Stomach (tissue), 9 donors: Measurements from ENCODE around the gene KRT13. TPM values are rescaled to one million over a fixed set of nuclear protein-coding genes. Genes with fewer than 3 reads are reported as not detected.

Experiments
- DNase-seq, 2 donors: peaks; one replicate each; pipeline versions ENCODE4 v3.0.0 to v3.0.0-alpha.2; 2013 to 2019
- H3K27ac ChIP-seq, 5 donors: fragments of 200-600 bp in 4 of 5; sonication (generic) in 4 of 5; one replicate each; pipeline ENCODE4 v1.5.1; 2013 to 2019; ENCODE audit warnings: mild to moderate bottlenecking in 1 of 5, moderate library complexity in 1 of 5
- H3K27me3 ChIP-seq, 3 donors: fragments of 200-600 bp; sonication (generic); one replicate each; pipeline ENCODE4 v1.5.1; 2017 to 2019; ENCODE audit warnings: mixed run types in 1 of 3
- H3K36me3 ChIP-seq, 4 donors: fragments of 200-600 bp; sonication (generic); 1 replicate in 3 of 4; 2 replicates in 1 of 4; pipeline ENCODE4 v1.5.1; 2016 to 2019
- H3K4me1 ChIP-seq, 4 donors: fragments of 200-600 bp; sonication (generic); one replicate each; pipeline ENCODE4 v1.5.1; 2016 to 2019
- H3K4me3 ChIP-seq, 4 donors: fragments of 200-600 bp; sonication (generic) in 3 of 4; one replicate each; pipeline ENCODE4 v1.5.1; 2016 to 2019; ENCODE audit warnings: mild to moderate bottlenecking in 1 of 4
- H3K9me3 ChIP-seq, 4 donors: fragments of 200-600 bp; sonication (generic); one replicate each; pipeline ENCODE4 v1.5.1; 2016 to 2019
- EP300 ChIP-seq: sonication (generic); formaldehyde crosslinking; IDR thresholded peaks from one replicate; pipeline ENCODE4 v1.6.1; 2017; ENCODE audit warnings: antibody characterized with exemption
- POLR2A ChIP-seq, 4 donors: fragments of 450-650 bp; IDR thresholded peaks; one replicate each; pipeline ENCODE4 v1.6.1; 2016; ENCODE audit warnings: antibody characterized with exemption in 4 of 4, control low read depth in 2 of 4, mild to moderate bottlenecking in 1 of 4, moderate library complexity in 1 of 4
- POLR2AphosphoS5 ChIP-seq, 3 donors: sonication (generic); formaldehyde crosslinking; IDR thresholded peaks; one replicate each; pipeline ENCODE4 v1.6.1; 2016; ENCODE audit warnings: antibody characterized with exemption in 3 of 3
- WGBS, 5 donors: extraction: QIAGEN DNeasy Blood & Tissue Kit in 3 of 5; methylation state at CpG; one replicate each; pipeline versions ENCODE4 v1.1.5 to v1.1.7; 2013 to 2018; 5-methylcytosine and 5-hydroxymethylcytosine counted together
- intact Hi-C: fragments of 100-400 bp; cut with DNase I; formaldehyde crosslinking; loops from one replicate; pipeline ENCODE4 v1.15.1; 2023; ENCODE audit warnings: low total_unique reads
- polyA plus RNA-seq, 3 donors: library from polyadenylated mRNA; stranded (reverse); fragments of 200-250 nt; gene quantifications; one replicate each; pipeline ENCODE4 v1.2.3, GENCODE V29; 2013
- total RNA-seq, 5 donors: library from RNA; depleted of rRNA; stranded (reverse); fragments of >200 nt; gene quantifications; one replicate each; pipeline versions ENCODE4 v1.1.0 to v1.2.3, GENCODE V29; 2014 to 2016
- TF ChIP-seq, protein P1 (sequence below), 7 experiments: fragments of 450-650 bp in 4 of 7; fragments of 200-600 bp in 3 of 7; sonication (generic) in 3 of 7; IDR thresholded peaks; one replicate each; pipeline ENCODE4 v1.5.1; 2016 to 2019; ENCODE audit warnings: antibody characterized with exemption in 7 of 7, control low read depth in 2 of 7, mild to moderate bottlenecking in 1 of 7
- donor health status: healthy with polysubstance abuse.
- donor health status: Bipolar disorder and iron deficiency.
- donor health status: healthy.

KRT13 gene
- total and polyA plus RNA-seq, 8 donors = 1.1 to 12,460 (median 16.2) TPM; not detected in 1

DNA sequence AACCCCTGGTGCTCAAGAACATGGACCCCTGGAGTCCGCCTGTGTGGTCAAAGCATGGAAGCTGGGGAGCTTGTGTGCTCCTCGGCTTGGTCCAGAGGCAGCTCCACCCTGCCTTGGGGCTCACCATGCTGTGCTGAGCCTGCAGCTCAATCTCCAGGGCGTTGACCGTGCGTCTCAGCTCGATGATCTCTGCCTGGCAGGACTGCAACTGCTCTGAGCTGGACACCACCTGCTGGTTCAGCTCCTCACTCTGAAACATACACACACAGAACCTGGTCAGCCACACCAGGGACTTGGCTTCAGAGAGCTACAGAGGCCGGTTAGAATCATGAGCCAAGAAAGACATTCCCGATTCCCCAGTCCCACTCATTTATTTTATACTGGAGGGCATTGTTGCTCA is 27.2 kb downstream of the KRT13 start:
- no peak for DNase-seq
- intact Hi-C loops = no loop called here
- no peak overlapping the region for H3K4me3 ChIP-seq
- WGBS, 5 donors = 68 to 80% (median 76%) methylated on average over 8 of the region's 8 CpGs
- TF ChIP-seq POLR2AphosphoS5 (IDR thresholded peaks at IDR 0.05) (no peak), EP300 (no peak), POLR2A (IDR thresholded peaks at IDR 0.05) (no peak)
- TF ChIP-seq, protein P1, sequence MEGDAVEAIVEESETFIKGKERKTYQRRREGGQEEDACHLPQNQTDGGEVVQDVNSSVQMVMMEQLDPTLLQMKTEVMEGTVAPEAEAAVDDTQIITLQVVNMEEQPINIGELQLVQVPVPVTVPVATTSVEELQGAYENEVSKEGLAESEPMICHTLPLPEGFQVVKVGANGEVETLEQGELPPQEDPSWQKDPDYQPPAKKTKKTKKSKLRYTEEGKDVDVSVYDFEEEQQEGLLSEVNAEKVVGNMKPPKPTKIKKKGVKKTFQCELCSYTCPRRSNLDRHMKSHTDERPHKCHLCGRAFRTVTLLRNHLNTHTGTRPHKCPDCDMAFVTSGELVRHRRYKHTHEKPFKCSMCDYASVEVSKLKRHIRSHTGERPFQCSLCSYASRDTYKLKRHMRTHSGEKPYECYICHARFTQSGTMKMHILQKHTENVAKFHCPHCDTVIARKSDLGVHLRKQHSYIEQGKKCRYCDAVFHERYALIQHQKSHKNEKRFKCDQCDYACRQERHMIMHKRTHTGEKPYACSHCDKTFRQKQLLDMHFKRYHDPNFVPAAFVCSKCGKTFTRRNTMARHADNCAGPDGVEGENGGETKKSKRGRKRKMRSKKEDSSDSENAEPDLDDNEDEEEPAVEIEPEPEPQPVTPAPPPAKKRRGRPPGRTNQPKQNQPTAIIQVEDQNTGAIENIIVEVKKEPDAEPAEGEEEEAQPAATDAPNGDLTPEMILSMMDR (IDR thresholded peaks at IDR 0.05) = no peak
- H3K36me3 ChIP-seq = no peaks in the 10 kb centered on the region
- no peak overlapping the region for H3K27ac ChIP-seq
- H3K9me3 ChIP-seq = no peaks in the 10 kb centered on the region
- no peaks in the 10 kb centered on the region for H3K27me3 ChIP-seq
- peaks cover 0 to under 1% (median 0%) of the 10 kb centered on the region in 4 donors for H3K4me1 ChIP-seq

DNA sequence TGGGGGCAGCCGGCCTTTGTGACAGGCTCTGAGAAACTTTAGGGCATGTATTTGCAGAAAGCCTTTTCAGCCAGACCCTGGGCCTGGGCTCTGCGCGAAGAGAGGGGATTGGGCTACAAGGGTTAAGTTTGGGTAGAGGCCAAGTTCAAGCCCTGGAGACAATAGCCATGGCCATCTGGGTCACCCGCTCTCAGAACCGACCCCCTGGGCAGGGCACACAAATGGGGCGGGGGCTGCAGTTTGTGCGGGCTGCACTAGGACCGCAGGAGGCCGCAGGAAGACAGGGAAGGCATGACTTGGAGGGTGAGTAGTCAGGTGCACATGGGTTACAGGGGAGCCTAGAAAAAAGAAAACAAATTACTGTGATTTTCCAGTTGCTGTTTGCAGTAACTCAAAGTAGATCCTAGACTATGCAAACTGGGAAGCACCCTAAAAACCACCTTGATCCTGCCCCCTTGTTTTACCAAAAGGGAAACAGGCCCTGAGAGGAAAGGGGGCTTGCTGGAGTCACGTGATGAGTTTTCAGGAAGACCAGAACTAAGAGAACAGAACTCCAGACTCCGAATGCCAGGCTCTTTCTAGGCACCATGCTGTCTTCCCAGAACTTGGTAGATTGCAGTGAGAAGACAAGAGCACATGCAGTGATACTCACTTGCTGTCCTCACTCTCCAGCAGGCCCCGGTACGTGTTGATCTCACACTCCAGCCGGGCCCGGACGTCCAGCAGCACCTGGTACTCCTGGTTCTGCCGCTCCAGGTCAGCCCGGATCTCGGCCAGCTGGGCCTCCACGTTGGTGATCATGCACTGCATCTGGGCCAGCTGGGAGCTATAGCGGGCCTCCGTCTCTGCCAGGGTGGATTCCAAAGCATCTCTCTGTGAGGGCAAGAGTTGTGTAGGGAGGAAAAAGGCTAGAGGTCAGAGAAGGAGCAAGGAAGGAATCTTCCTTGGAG is 28.3 kb downstream of the KRT13 start:
- 86 to 94% (median 91%) methylated on average over 19 to 22 of the region's 22 CpGs for WGBS, 5 donors
- no peak for DNase-seq

GRCh38 chr17:41475421-41475820 is 30.0 kb downstream of the KRT13 start:
- Histone ChIP-seq H3K4me1 (no peaks in the 10 kb centered on the region), H3K36me3 (no peaks in the 10 kb centered on the region)

More for the DNA sequence above, 28.3 kb downstream of the KRT13 start:
- no peak for TF ChIP-seq POLR2A (IDR thresholded peaks at IDR 0.05)
- TF ChIP-seq, protein P1 (IDR thresholded peaks at IDR 0.05) = no peak
- no peak for TF ChIP-seq POLR2AphosphoS5 (IDR thresholded peaks at IDR 0.05)
- TF ChIP-seq EP300 = no peak
- Histone ChIP-seq H3K27ac (no peak overlapping the region), H3K27me3 (no peaks in the 10 kb centered on the region), H3K4me3 (no peak overlapping the region), H3K9me3 (peaks cover 0 to 1% (median under 1%) of the 10 kb centered on the region in 4 donors), H3K4me1 (no peaks in the 10 kb centered on the region), H3K36me3 (no peaks in the 10 kb centered on the region)
- intact Hi-C loops = no loop called here

DNA sequence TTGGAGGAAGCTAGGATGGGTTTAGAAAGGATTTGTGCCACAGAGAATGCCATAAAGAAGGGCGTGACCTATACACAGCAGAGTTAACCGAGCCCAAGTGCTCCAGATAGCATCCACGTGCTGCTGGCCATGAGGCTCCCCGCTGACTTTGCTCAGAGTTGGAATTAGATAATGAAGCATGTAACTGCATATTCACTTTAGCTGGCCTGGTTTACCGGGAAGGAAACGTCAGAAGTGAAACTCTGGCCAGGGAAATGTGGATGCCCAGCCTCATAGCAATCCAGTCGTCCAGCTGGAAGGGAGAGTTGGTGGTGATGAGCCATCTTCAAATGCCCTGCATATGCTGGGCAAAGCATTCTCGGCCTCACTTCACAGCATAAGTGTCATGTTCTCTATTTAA is 30.5 kb downstream of the KRT13 start:
- 64 to 79% (median 66%) methylated on average over 8 of the region's 8 CpGs for WGBS, 5 donors
- intact Hi-C loops = no loop called here
- DNase-seq = no peak
- Histone ChIP-seq H3K27ac (no peak overlapping the region), H3K36me3 (no peaks in the 10 kb centered on the region), H3K27me3 (no peaks in the 10 kb centered on the region), H3K9me3 (peaks cover 0 to 7% (median 4%) of the 10 kb centered on the region in 4 donors), H3K4me3 (no peak overlapping the region), H3K4me1 (no peaks in the 10 kb centered on the region)
- no peak for TF ChIP-seq EP300

More at GRCh38 chr17:41475421-41475820, 30.0 kb downstream of the KRT13 start:
- H3K27me3 ChIP-seq = no peaks in the 10 kb centered on the region
- H3K27ac ChIP-seq = no peak overlapping the region
- no peak for DNase-seq
- intact Hi-C loops = no loop called here
- peaks cover 0 to 7% (median 4%) of the 10 kb centered on the region in 4 donors for H3K9me3 ChIP-seq
- TF ChIP-seq EP300 = no peak
- no peak for TF ChIP-seq POLR2AphosphoS5 (IDR thresholded peaks at IDR 0.05)
- TF ChIP-seq, protein P1 (IDR thresholded peaks at IDR 0.05) = no peak
- no peak for TF ChIP-seq POLR2A (IDR thresholded peaks at IDR 0.05)
- WGBS, 5 donors = 95 to 98% (median 98%) methylated on average over 4 of the region's 4 CpGs
- H3K4me3 ChIP-seq = no peak overlapping the region

DNA sequence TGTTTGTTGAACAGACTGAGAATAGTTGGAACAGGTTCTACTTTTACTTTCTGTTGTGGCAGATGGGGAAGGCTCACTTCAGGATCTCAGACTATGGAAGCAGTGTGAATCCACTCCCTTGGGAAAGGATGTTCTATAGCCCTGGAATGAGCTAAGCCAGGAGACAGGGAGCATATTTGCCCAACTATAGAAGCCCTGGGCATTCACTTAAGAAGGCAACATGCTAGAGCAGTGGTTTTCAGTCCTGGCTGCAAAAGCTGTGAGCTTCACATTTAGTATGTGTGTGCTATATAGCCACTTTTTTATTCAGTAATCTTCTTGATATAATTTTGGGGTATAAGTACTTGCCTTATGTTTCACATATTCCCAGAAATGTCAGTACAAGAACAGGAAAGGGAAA is 37.1 kb downstream of the KRT13 start:
- H3K27me3 ChIP-seq = no peaks in the 10 kb centered on the region
- no peaks in the 10 kb centered on the region for H3K36me3 ChIP-seq
- TF ChIP-seq POLR2AphosphoS5 (IDR thresholded peaks at IDR 0.05) (no peak), EP300 (no peak), POLR2A (IDR thresholded peaks at IDR 0.05) (no peak)
- TF ChIP-seq, protein P1 (IDR thresholded peaks at IDR 0.05) = no peak
- DNase-seq = no peak
- no peak overlapping the region for H3K27ac ChIP-seq
- H3K4me1 ChIP-seq = peaks cover 0 to 11% (median 3%) of the 10 kb centered on the region in 4 donors
- intact Hi-C loops = no loop called here
- peaks cover 0 to 15% (median 5%) of the 10 kb centered on the region in 4 donors for H3K9me3 ChIP-seq
- H3K4me3 ChIP-seq = no peak overlapping the region
